ENCODE results near the gene GTPBP2. TPM values are rescaled to one million over a fixed set of nuclear protein-coding genes. Genes with fewer than 3 reads are reported as not detected.
"Not testable (repeated sequence)": the region's sequence is repeated elsewhere in the genome, so short reads cannot be mapped to it uniquely, and the experiment has no call there.

Gene GTPBP2
- total RNA-seq, 8 experiments from 2014 or later: 31.2 to 86.5 (median 43.7) TPM

GRCh38 chr6:43669050-43669921 is 40.2 kb upstream of the GTPBP2 start:
- ATAC-seq (replicated peaks in 6 of 8): peak in 3 of 8 experiments; percentile 40 to 73 (median 71)
- in situ Hi-C loops (cut with MboI; ENCODE audit: low pct_unique_long_range_greater_than_20kb in 2 of 9, low sequenced_read_pairs in 9 of 9, unreplicated experiment in 9 of 9): loop anchor here in 6 of 9 experiments (10.0 to 25.0 kb wide), 2 partner anchors 406 to 418 kb away; no protein-coding TSS in a partner anchor
- 0 to 100% (median 72%) methylated on average over 1 to 6 of the region's 15 CpGs; no CpG with 5 or more reads in 4 of the 10 experiments for WGBS, 10 experiments
- peak overlapping the region in 1 of 2 donors; percentile 1 for H3K27ac ChIP-seq
- H3K4me3 ChIP-seq: no peak overlapping the region
- peaks cover 13 to 49% of the 10 kb centered on the region in 2 donors for H3K4me1 ChIP-seq (replicated peaks in 1 of 2)

GRCh38 chr6:43668151-43669028 is 39.3 kb upstream of the GTPBP2 start:
- in situ Hi-C loops (cut with MboI; ENCODE audit: low pct_unique_long_range_greater_than_20kb in 2 of 9, low sequenced_read_pairs in 9 of 9, unreplicated experiment in 9 of 9): loop anchor here in 6 of 9 experiments (10.0 to 25.0 kb wide), 2 partner anchors 406 to 419 kb away; no protein-coding TSS in a partner anchor
- peak; percentile 23 to 69 (median 50) for ATAC-seq (replicated peaks in 6 of 8)
- no peak overlapping the region for H3K4me3 ChIP-seq

GRCh38 chr6:43667245-43668150 is 38.4 kb upstream of the GTPBP2 start:
- ATAC-seq (replicated peaks in 6 of 8): peak; percentile 29 to 85 (median 76)
- Histone ChIP-seq H3K4me3 (no peak overlapping the region), H3K27ac (peak overlapping the region in 1 of 2 donors; percentile 25), H3K4me1 (replicated peaks in 1 of 2) (peaks cover 13 to 34% of the 10 kb centered on the region in 2 donors)
- in situ Hi-C loops (cut with MboI; ENCODE audit: low pct_unique_long_range_greater_than_20kb in 2 of 9, low sequenced_read_pairs in 9 of 9, unreplicated experiment in 9 of 9): loop anchor here in 6 of 9 experiments (10.0 to 25.0 kb wide), 2 partner anchors 407 to 420 kb away; no protein-coding TSS in a partner anchor
- 0 to 20% (median 0%) methylated on average over 1 to 3 of the region's 16 CpGs; no CpG with 5 or more reads in 6 of the 10 experiments for WGBS, 10 experiments

More at GRCh38 chr6:43668151-43669028, 39.3 kb upstream of the GTPBP2 start:
- 5 to 92% (median 63%) methylated on average over 2 to 11 of the region's 17 CpGs; no CpG with 5 or more reads in 4 of the 10 experiments for WGBS, 10 experiments
- peak overlapping the region in 1 of 2 donors; percentile 25 for H3K27ac ChIP-seq
- peaks cover 13 to 43% of the 10 kb centered on the region in 2 donors for H3K4me1 ChIP-seq (replicated peaks in 1 of 2)

- in situ Hi-C loops (cut with MboI; ENCODE audit: low pct_unique_long_range_greater_than_20kb in 2 of 9, low sequenced_read_pairs in 9 of 9, unreplicated experiment in 9 of 9): loop anchor here in 6 of 9 experiments (10.0 to 25.0 kb wide), 2 partner anchors 408 to 421 kb away; no protein-coding TSS in a partner anchor
- WGBS, 10 experiments: 5 to 100% (median 73%) methylated on average over 1 to 7 of the region's 13 CpGs; no CpG with 5 or more reads in 1 of the 10 experiments
Observed at GRCh38 chr6:43666196-43666920, 37.3 kb upstream of the GTPBP2 start.

GRCh38 chr6:43665376-43665775 is 36.3 kb upstream of the GTPBP2 start:
- Histone ChIP-seq H3K4me3 (no peak overlapping the region), H3K4me1 (replicated peaks in 1 of 2) (peaks cover 13 to 28% of the 10 kb centered on the region in 2 donors), H3K27ac (no peak overlapping the region)
- no peak for ATAC-seq (replicated peaks in 6 of 8)
- in situ Hi-C loops (cut with MboI; ENCODE audit: low pct_unique_long_range_greater_than_20kb in 2 of 9, low sequenced_read_pairs in 9 of 9, unreplicated experiment in 9 of 9): loop anchor here in 6 of 9 experiments (10.0 to 25.0 kb wide), 2 partner anchors 409 to 422 kb away; no protein-coding TSS in a partner anchor
- WGBS, 10 experiments: 83 to 100% (median 100%) methylated on average over 1 of the region's 1 CpG; no CpG with 5 or more reads in 7 of the 10 experiments

More at GRCh38 chr6:43666196-43666920, 37.3 kb upstream of the GTPBP2 start:
- H3K4me1 ChIP-seq (replicated peaks in 1 of 2): peaks cover 13 to 28% of the 10 kb centered on the region in 2 donors
- no peak for ATAC-seq (replicated peaks in 6 of 8)
- H3K27ac ChIP-seq: no peak overlapping the region
- H3K4me3 ChIP-seq: no peak overlapping the region

GRCh38 chr6:43662948-43663347 is 33.9 kb upstream of the GTPBP2 start:
- in situ Hi-C loops (cut with MboI; ENCODE audit: low pct_unique_long_range_greater_than_20kb in 2 of 9, low sequenced_read_pairs in 9 of 9, unreplicated experiment in 9 of 9): loop anchor here in 6 of 9 experiments (10.0 to 25.0 kb wide), 2 partner anchors 412 to 424 kb away; no protein-coding TSS in a partner anchor
- not testable (repeated sequence) for H3K4me3 ChIP-seq; ATAC-seq (replicated peaks in 6 of 8); H3K27ac ChIP-seq
- H3K4me1 ChIP-seq (replicated peaks in 1 of 2): peaks cover 7 to 11% of the 10 kb centered on the region in 2 donors
- WGBS, 10 experiments: 67 to 100% (median 86%) methylated on average over 1 to 5 of the region's 5 CpGs; no CpG with 5 or more reads in 4 of the 10 experiments

GRCh38 chr6:43658161-43658560 is 29.1 kb upstream of the GTPBP2 start:
- Histone ChIP-seq H3K4me3 (no peak overlapping the region), H3K4me1 (replicated peaks in 1 of 2) (no peaks in the 10 kb centered on the region), H3K27ac (no peak overlapping the region)
- ATAC-seq (replicated peaks in 6 of 8): no peak
- WGBS, 10 experiments: 80 to 97% (median 92%) methylated on average over 4 to 9 of the region's 9 CpGs
- in situ Hi-C loops (cut with MboI; ENCODE audit: low pct_unique_long_range_greater_than_20kb in 2 of 9, low sequenced_read_pairs in 9 of 9, unreplicated experiment in 9 of 9): loop anchor here in 5 of 9 experiments (25.0 kb wide), 1 partner anchor 429 kb away; no protein-coding TSS in a partner anchor

- WGBS, 10 experiments: 68 to 100% (median 81%) methylated on average over 1 to 3 of the region's 3 CpGs; no CpG with 5 or more reads in 4 of the 10 experiments
- Histone ChIP-seq H3K4me1 (replicated peaks in 1 of 2) (no peaks in the 10 kb centered on the region), H3K4me3 (no peak overlapping the region), H3K27ac (no peak overlapping the region)
- no peak for ATAC-seq (replicated peaks in 6 of 8)
- in situ Hi-C loops (cut with MboI; ENCODE audit: low pct_unique_long_range_greater_than_20kb in 2 of 9, low sequenced_read_pairs in 9 of 9, unreplicated experiment in 9 of 9): loop anchor here in 5 of 9 experiments (25.0 kb wide), 1 partner anchor 430 kb away; no protein-coding TSS in a partner anchor
Observed at GRCh38 chr6:43657221-43657802, 28.2 kb upstream of the GTPBP2 start.

GRCh38 chr6:43652822-43653221 is 23.8 kb upstream of the GTPBP2 start:
- H3K4me1 ChIP-seq (replicated peaks in 1 of 2); H3K4me3 ChIP-seq; ATAC-seq (replicated peaks in 6 of 8); H3K27ac ChIP-seq: not testable (repeated sequence)
- in situ Hi-C loops (cut with MboI; ENCODE audit: low pct_unique_long_range_greater_than_20kb in 2 of 9, low sequenced_read_pairs in 9 of 9, unreplicated experiment in 9 of 9): loop anchor here in 5 of 9 experiments (25.0 kb wide), 1 partner anchor 434 kb away; no protein-coding TSS in a partner anchor
- 86 to 100% (median 98%) methylated on average over 1 to 2 of the region's 2 CpGs; no CpG with 5 or more reads in 4 of the 10 experiments for WGBS, 10 experiments

- no peak for ATAC-seq (replicated peaks in 6 of 8)
- Histone ChIP-seq H3K27ac (no peak overlapping the region), H3K4me3 (no peak overlapping the region), H3K4me1 (replicated peaks in 1 of 2) (peaks cover 5% of the 10 kb centered on the region in 2 donors)
- WGBS, 10 experiments: 78 to 100% (median 93%) methylated on average over 1 to 2 of the region's 2 CpGs; no CpG with 5 or more reads in 4 of the 10 experiments
- in situ Hi-C loops (cut with MboI; ENCODE audit: low pct_unique_long_range_greater_than_20kb in 2 of 9, low sequenced_read_pairs in 9 of 9, unreplicated experiment in 9 of 9): no loop called here
Observed at GRCh38 chr6:43648248-43648647, 19.2 kb upstream of the GTPBP2 start.

All from motor neuron (in vitro differentiated cells).